Activated naive CD4-positive, alpha-beta T cell treated with anti-CD3 and anti-CD28 coated beads for 36 hours (primary cell): ENCODE data around the gene ZBTB7C. TPM values are rescaled to one million over a fixed set of nuclear protein-coding genes. Genes with fewer than 3 reads are reported as not detected.

Experiments used
- CTCF ChIA-PET: fragments of 350-600 bp; sonication (Branson Sonifier 250); formaldehyde crosslinking; loops from one replicate; lab custom pipeline; 2021; ENCODE audit warnings: antibody characterized with exemption; lab: Charles Lee
- DNase-seq: peaks from one replicate; pipeline ENCODE4 v3.0.0-alpha.2; 2020
- H3K27ac Mint-ChIP-seq: one replicate; pipeline ENCODE4 v1.8.0; 2021; ENCODE audit warnings: mild to moderate bottlenecking, mixed read lengths
- H3K27me3 Mint-ChIP-seq: one replicate; pipeline ENCODE4 v1.8.0; 2021; ENCODE audit warnings: low read depth, mixed read lengths
- H3K36me3 Mint-ChIP-seq: one replicate; pipeline ENCODE4 v1.8.0; 2021; ENCODE audit warnings: low read depth, mixed read lengths
- H3K4me1 Mint-ChIP-seq: one replicate; pipeline ENCODE4 v1.8.0; 2021; ENCODE audit warnings: low read depth, mixed read lengths
- H3K4me3 Mint-ChIP-seq: one replicate; pipeline ENCODE4 v1.8.0; 2021; ENCODE audit warnings: mild to moderate bottlenecking, moderate library complexity, mixed read lengths
- H3K9me3 Mint-ChIP-seq: one replicate; pipeline ENCODE4 v1.8.0; 2021; ENCODE audit warnings: mixed read lengths
- intact Hi-C: fragments of 100-400 bp; cut with micrococcal nuclease; formaldehyde crosslinking; loops from one replicate; pipeline ENCODE4 v1.15.1; 2023
- total RNA-seq, 2 experiments: library from RNA; stranded (reverse); gene quantifications; one replicate each; pipeline ENCODE4 v1.2.3, GENCODE V29; 2021

The ZBTB7C gene
- total RNA-seq, 2 experiments from 2014 or later, result not detected

DNA sequence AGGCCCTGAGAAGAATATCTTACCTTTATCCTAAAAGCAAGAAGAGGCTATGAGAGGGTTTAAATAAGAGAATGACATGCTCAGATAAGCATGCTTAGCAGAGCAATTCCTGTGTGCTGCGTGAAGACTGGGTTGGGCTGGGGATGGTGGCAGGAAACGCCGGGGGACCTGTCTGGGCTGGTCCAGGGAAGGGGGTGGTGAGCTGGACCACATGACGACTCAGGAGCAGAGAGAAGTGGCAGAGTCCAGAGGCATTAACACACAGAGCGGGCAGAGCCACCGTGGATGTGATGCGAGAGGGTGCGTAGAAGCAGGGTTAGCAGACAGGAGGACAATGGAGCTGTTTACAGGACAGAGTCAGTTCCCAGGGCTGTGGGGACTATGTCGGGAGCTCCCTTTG lies 84.5 kb downstream of the ZBTB7C start:
- Mint-ChIP-seq H3K27ac (no peak overlapping the region), H3K4me3 (no peak overlapping the region), H3K36me3 (no peaks in the 10 kb centered on the region), H3K4me1 (no peaks in the 10 kb centered on the region), H3K27me3 (peaks cover 5% of the 10 kb centered on the region), H3K9me3 (no peaks in the 10 kb centered on the region)
- no peak for DNase-seq
- CTCF ChIA-PET, result interaction anchor here (1.7 kb wide), 1 partner anchor 121 kb away, joined by 4 read pairs; no protein-coding TSS in a partner anchor
- intact Hi-C loops, result no loop called here

DNA sequence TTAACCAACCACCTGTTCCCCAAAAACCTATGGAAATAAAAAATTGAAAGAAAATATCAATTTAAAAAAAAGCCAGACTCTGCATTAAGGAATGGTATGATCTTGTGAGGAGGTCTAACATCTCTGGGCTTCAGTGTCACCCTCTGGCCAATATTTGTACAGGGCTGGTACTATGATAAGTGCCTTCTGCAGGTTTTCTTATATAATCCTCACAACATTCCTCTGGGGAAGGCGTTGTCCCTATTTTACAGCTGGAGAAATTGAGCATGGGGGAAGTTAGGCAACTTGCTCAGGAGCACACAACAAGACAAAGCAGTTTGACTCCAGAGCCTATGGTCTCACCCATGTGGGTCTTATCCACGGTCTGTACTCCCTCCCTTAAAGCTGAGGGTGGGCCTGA lies 86.0 kb downstream of the ZBTB7C start:
- H3K4me1 Mint-ChIP-seq, result no peaks in the 10 kb centered on the region

DNA sequence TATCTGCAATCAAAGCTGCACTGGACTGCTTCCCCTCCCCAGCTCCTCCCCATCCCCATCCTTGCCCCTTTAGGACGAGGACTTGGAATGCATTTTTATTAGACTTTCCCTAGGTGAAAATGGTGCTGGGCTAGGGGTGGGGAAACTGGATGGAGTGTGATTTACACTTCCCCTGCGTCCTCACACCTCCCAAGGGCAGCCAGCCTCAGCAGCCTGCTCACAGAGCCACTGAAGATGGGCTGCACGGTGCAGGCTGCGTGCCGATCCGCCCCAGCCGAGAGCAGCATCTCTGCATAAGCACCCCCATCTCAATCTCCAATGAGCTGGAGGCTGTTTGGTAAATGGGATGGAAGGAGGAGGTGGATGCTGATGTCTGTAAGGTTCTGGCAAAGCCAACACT lies 87.6 kb downstream of the ZBTB7C start:
- Mint-ChIP-seq H3K27ac (no peak overlapping the region), H3K27me3 (peaks cover 5% of the 10 kb centered on the region), H3K4me1 (no peaks in the 10 kb centered on the region), H3K4me3 (no peak overlapping the region), H3K9me3 (no peaks in the 10 kb centered on the region), H3K36me3 (no peaks in the 10 kb centered on the region)
- DNase-seq, result no peak
- intact Hi-C loops, result no loop called here
- CTCF ChIA-PET, result no interaction called here

More for the DNA sequence above, 86.0 kb downstream of the ZBTB7C start:
- Mint-ChIP-seq H3K27ac (no peak overlapping the region), H3K36me3 (no peaks in the 10 kb centered on the region), H3K27me3 (peaks cover 5% of the 10 kb centered on the region), H3K9me3 (no peaks in the 10 kb centered on the region), H3K4me3 (no peak overlapping the region)
- CTCF ChIA-PET, result no interaction called here
- intact Hi-C loops, result no loop called here
- no peak for DNase-seq

DNA sequence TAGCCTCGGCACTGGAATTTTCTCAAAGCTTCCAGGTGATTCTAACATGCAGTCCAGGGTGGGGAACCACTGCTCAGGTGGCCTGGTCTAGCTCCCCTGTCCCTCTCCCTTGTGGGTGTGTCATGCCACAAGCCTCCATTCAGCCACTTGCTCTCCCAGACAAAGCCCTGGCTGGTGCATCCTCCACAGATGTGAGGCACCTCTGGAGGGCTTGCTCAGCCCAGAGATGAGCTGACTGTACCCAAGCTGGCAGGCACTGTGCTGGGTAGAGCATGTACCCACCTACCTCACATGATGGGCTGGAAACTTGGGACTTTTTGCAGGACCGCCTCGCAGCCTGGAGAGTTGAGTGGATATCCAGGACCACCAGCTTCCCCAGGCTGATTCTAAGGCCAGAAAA lies 88.1 kb downstream of the ZBTB7C start:
- Mint-ChIP-seq H3K36me3 (no peaks in the 10 kb centered on the region), H3K9me3 (no peaks in the 10 kb centered on the region), H3K4me3 (no peak overlapping the region), H3K27me3 (peaks cover 5% of the 10 kb centered on the region), H3K4me1 (no peaks in the 10 kb centered on the region), H3K27ac (no peak overlapping the region)
- no peak for DNase-seq
- intact Hi-C loops, result no loop called here
- CTCF ChIA-PET, result no interaction called here

DNA sequence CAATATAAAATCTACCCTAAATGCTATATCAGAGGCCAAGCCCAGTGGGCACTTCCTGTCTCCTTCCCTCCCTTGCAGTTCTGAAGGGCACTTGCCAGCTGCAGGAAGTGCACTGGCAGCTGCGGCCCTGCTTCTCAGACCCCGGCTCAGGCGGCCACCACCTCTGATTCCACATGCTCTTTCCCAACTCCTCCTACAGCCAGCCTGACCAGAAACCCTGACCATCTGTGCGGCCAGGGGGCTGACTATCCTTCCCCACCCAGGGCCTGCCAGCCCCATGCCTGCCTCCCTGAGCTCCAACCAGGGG lies 88.6 kb downstream of the ZBTB7C start:
- Mint-ChIP-seq H3K9me3 (no peaks in the 10 kb centered on the region), H3K27ac (no peak overlapping the region)

DNA sequence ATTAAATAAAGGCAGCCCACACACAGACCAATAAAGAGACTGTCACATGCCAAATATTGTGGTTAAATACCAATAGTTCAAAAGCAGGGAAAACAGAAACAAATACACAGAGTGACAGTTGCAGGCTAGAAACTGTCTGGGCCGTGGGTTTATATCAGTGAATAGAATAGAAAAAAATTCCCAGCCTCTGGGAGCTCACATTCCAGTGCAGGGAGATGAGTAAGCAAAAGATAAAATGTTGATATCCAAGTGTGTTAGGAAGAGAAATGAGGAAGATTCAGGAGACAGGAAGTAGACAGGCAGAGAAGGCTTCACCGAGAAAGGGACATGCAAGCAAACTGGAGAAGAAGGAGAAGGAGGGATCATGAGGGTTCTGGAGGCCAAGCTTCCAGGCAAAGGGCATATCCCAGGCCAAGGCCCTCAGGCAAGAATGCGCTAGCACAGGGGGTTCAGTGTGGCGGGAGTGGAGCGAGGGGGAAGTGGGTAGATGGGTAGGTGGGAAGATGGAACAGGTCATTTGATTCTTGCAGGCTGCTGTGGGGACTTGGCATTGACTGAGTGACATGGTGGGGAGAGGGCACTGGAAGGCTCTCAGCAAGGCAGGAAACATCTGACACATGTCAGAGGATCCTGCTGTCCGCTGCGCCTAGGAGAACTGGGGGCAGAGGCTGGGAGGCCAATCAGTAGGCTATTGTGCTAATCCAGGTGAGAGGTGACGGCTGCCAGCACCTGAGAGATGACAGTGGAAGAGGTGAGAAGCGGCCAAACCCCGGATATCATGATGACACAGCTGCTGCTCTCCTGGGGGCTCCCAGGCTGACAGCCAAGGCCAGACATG lies 89.2 kb downstream of the ZBTB7C start:
- Mint-ChIP-seq H3K9me3 (no peaks in the 10 kb centered on the region), H3K27ac (no peak overlapping the region), H3K36me3 (no peaks in the 10 kb centered on the region), H3K4me3 (no peak overlapping the region), H3K27me3 (peaks cover 5% of the 10 kb centered on the region), H3K4me1 (no peaks in the 10 kb centered on the region)
- DNase-seq, result no peak
- intact Hi-C loops, result no loop called here
- CTCF ChIA-PET, result interaction anchor here (0.6 kb wide), 1 partner anchor 15 kb away, joined by 5 read pairs; no protein-coding TSS in a partner anchor

More for the DNA sequence above, 88.6 kb downstream of the ZBTB7C start:
- Mint-ChIP-seq H3K36me3 (no peaks in the 10 kb centered on the region), H3K27me3 (peaks cover 5% of the 10 kb centered on the region), H3K4me3 (no peak overlapping the region), H3K4me1 (no peaks in the 10 kb centered on the region)
- CTCF ChIA-PET, result interaction anchor here (0.6 kb wide), 1 partner anchor 16 kb away, joined by 5 read pairs; no protein-coding TSS in a partner anchor
- intact Hi-C loops, result no loop called here
- DNase-seq, result no peak

DNA sequence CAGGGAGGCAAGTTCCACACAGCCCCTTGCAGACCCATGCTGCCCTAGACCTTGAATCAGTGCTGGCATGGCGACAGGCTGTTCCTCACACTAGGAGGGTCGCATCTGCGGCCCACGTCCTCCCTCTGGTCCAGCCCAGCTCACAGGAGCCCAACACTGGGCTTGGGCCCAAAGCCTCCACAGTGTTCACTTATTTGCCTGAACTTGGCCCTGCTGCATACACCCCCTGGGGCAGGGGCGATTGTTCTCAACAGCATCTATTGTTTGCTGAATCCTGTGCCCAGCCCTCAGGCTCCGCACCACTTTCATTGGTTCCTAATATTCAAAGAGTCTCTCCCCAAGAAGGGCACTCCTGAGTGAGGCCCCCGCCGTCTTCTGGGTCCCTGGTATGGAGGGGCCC lies 90.7 kb downstream of the ZBTB7C start:
- intact Hi-C loops, result no loop called here
- Mint-ChIP-seq H3K27me3 (no peaks in the 10 kb centered on the region), H3K4me3 (no peak overlapping the region), H3K4me1 (no peaks in the 10 kb centered on the region), H3K36me3 (no peaks in the 10 kb centered on the region), H3K9me3 (no peaks in the 10 kb centered on the region), H3K27ac (no peak overlapping the region)
- CTCF ChIA-PET, result no interaction called here
- no peak for DNase-seq

DNA sequence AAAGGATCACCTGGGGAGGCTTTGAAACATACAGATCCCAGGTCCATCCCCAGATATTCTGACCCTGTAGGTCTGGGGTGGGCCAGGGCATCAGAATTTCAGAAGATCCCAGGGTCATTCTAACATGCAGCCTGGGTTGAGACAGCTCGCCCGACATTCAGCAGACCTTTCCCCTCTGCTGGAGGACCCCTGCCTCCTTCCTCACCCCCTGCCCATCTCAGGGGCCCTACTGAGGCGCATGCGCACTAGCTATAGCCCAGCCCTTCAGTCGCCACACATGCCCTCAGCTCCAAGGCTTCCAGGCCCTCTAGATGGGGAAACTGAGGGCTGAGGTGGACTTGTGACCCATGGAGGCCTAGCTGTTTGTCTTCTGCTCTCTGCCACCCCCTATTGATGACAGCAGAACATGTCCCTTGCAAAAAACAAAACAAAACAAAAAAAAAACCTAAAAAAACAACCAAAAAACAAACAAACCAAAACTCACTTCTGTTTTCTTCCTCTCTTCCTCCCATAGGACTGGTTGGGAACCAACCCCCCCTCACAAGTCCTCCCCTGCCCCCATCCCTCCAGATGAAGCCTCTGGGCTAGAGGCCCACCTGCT lies 91.3 kb downstream of the ZBTB7C start:
- Mint-ChIP-seq H3K4me3 (no peak overlapping the region), H3K36me3 (no peaks in the 10 kb centered on the region), H3K4me1 (no peaks in the 10 kb centered on the region), H3K9me3 (no peaks in the 10 kb centered on the region), H3K27ac (no peak overlapping the region), H3K27me3 (no peaks in the 10 kb centered on the region)
- intact Hi-C loops, result no loop called here
- CTCF ChIA-PET, result interaction anchor here (0.7 kb wide), 1 partner anchor 92 kb away, joined by 5 read pairs; no protein-coding TSS in a partner anchor
- DNase-seq, result no peak

DNA sequence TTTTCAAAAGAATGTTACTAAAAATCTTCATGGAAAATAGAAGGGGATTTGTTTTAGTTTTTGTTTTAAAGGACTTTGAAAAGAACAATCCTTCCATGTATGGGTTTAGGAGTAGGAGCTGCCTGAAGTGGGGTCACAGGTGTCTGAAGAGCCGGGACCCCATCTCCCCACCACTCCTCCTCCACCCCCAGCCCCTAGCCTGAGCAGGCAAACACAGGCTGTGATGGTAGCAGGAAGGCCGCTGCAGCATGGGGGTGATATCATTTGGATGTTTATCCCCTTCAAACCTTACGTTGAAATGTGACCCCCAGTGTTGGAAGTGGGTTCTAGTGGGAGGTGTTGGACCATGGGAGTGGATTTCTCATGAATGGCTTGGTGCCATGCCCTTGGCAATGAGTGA lies 93.0 kb downstream of the ZBTB7C start:
- no peak for DNase-seq
- Mint-ChIP-seq H3K9me3 (no peaks in the 10 kb centered on the region), H3K27ac (no peak overlapping the region), H3K36me3 (no peaks in the 10 kb centered on the region), H3K4me1 (no peaks in the 10 kb centered on the region), H3K4me3 (no peak overlapping the region), H3K27me3 (no peaks in the 10 kb centered on the region)
- intact Hi-C loops, result no loop called here
- CTCF ChIA-PET, result no interaction called here

DNA sequence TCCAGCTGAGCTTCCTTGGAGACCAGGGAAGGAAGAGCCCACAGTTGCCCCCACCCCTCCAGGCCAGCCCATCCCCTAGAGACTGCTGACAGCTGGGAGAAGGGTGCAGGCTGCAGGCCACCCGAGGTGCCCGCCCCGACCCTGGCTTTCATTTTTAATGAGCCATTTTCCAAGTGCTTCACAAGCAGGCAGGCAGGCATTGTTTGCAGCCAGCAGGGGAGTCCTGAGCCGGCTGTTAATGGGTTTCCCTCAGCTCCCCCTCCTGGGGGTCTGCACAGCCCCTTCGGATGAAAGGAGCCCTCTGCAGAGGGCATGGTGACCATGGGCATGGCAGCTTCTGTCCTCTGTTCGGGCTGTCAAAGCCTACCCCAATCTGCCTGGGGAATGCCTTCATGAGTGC lies 94.5 kb downstream of the ZBTB7C start:
- DNase-seq, result no peak
- no peaks in the 10 kb centered on the region for H3K4me1 Mint-ChIP-seq
- intact Hi-C loops, result no loop called here

DNA sequence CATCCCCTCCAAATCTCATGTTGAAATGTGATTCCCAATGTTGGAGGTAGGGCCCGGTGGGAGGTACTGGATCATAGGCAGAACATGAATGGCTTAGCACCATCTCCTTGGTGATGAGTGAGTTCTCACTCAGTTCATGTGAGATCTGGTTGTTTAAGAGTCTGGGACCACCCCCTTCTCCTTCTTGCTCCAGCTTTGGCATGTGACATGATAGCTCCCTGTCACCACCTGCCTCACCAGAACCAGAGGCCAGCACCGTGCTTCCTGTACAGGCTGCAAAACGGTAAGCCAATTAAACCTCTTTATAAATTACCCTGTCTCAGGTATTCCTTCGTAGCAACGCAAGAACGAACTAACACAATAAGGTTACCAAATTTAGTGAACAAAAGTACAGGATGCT lies 95.4 kb downstream of the ZBTB7C start:
- CTCF ChIA-PET, result no interaction called here
- Mint-ChIP-seq H3K4me3 (no peak overlapping the region), H3K36me3 (no peaks in the 10 kb centered on the region), H3K27ac (no peak overlapping the region), H3K27me3 (no peaks in the 10 kb centered on the region), H3K4me1 (no peaks in the 10 kb centered on the region), H3K9me3 (no peaks in the 10 kb centered on the region)
- no peak for DNase-seq
- intact Hi-C loops, result no loop called here

More for the DNA sequence above, 94.5 kb downstream of the ZBTB7C start:
- Mint-ChIP-seq H3K36me3 (no peaks in the 10 kb centered on the region), H3K4me3 (no peak overlapping the region), H3K9me3 (no peaks in the 10 kb centered on the region), H3K27me3 (no peaks in the 10 kb centered on the region), H3K27ac (no peak overlapping the region)
- CTCF ChIA-PET, result no interaction called here

DNA sequence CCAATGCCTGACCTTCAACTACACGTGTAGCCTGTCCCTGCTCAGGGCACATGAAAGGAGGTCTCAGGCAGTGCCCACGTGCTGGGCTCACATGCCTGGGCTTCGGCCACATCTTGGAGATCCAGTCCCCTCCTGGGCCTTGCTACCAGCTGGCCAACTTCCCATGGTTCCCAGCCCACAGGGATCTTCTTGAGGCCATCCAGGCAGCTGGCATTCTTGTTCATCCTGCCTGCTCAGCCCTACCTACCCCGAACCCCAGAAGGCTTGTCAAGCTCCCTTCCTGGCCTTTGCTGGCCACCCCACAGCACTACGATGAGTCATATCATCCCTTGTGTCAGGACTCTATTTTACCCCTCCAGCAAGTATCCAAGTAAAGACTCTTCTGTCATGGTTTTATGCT lies 97.1 kb downstream of the ZBTB7C start:
- no peak for DNase-seq
- Mint-ChIP-seq H3K36me3 (no peaks in the 10 kb centered on the region), H3K9me3 (no peaks in the 10 kb centered on the region), H3K27ac (no peak overlapping the region), H3K4me1 (no peaks in the 10 kb centered on the region), H3K27me3 (no peaks in the 10 kb centered on the region), H3K4me3 (no peak overlapping the region)
- CTCF ChIA-PET, result no interaction called here
- intact Hi-C loops, result no loop called here

DNA sequence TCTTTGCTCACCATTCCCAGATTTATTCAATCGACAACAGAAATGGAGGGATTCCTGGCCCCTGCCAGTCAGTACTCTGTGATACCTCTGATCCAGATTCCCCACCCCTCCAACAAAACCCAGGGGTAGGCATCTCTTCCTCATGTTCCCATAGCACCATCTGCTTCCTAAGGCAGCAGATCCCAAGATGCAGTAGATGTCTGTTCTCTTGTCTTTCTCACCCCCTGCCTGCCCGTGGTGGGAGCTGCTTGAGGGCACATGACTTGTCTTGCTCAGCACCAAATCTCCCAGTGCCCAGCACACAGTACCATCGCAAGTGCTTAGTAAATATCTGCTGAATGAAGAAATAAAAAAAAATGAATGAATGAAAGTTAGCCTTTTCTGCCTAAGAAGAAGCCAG lies 98.2 kb downstream of the ZBTB7C start:
- CTCF ChIA-PET, result no interaction called here
- H3K4me1 Mint-ChIP-seq, result no peaks in the 10 kb centered on the region
- H3K36me3 Mint-ChIP-seq, result no peaks in the 10 kb centered on the region
- no peaks in the 10 kb centered on the region for H3K9me3 Mint-ChIP-seq
- no peak for DNase-seq
- intact Hi-C loops, result no loop called here
- no peak overlapping the region for H3K4me3 Mint-ChIP-seq
- H3K27ac Mint-ChIP-seq, result no peak overlapping the region
- H3K27me3 Mint-ChIP-seq, result no peaks in the 10 kb centered on the region
